OCI-LY7 (cell line): Measurements from ENCODE around the gene PRR18. TPM values are rescaled to one million over a fixed set of nuclear protein-coding genes. Genes with fewer than 3 reads are reported as not detected.

ENCODE experiments used
- BruUV-seq: library from RNA; stranded (reverse); fragments of 400-500 nt; replicated peaks from 2 replicates; lab custom pipeline; 2021; lab: Mats Ljungman, UMichigan
- CTCF ChIA-PET: fragments of 300-600 bp; sonication (Branson Sonifier 250); formaldehyde crosslinking; loops from one replicate; lab custom pipeline; 2022; ENCODE audit warnings: antibody characterized with exemption; ENCODE audit not compliant: unreplicated experiment; lab: Charles Lee
- POLR2A ChIA-PET: fragments of 300-600 bp; sonication (Branson Sonifier 250); formaldehyde crosslinking; loops from one replicate; lab custom pipeline; 2022; ENCODE audit warnings: antibody characterized with exemption; lab: Charles Lee
- DNase-seq: peaks from one replicate; pipeline ENCODE4 v3.0.0-alpha.2; 2015; ENCODE audit warnings: low spot score
- H2AFZ ChIP-seq: fragments of 200-600 bp; sonication (generic), shearing (Covaris generic); 2 replicates; pipeline ENCODE4 v1.6.1; 2014; ENCODE audit warnings: mild to moderate bottlenecking, antibody characterized with exemption, low read length, moderate library complexity
- H3K27ac ChIP-seq: fragments of 200-600 bp; sonication (generic); 2 replicates; pipeline ENCODE4 v1.5.1; 2014; ENCODE audit warnings: mixed run types, low read depth, mild to moderate bottlenecking, moderate library complexity, low read length, inconsistent platforms; ENCODE audit not compliant: poor library complexity, severe bottlenecking
- H3K36me3 ChIP-seq: fragments of 200-600 bp; sonication (generic); 2 replicates; pipeline ENCODE4 v1.6.1; 2014; ENCODE audit warnings: mild to moderate bottlenecking, antibody characterized with exemption, low read length, moderate library complexity, mixed read lengths; ENCODE audit not compliant: insufficient read depth
- H3K4me1 ChIP-seq: fragments of 200-600 bp; sonication (generic); 2 replicates; pipeline ENCODE4 v1.5.1; 2014; ENCODE audit warnings: mild to moderate bottlenecking, low read length; ENCODE audit not compliant: insufficient read depth, poor library complexity, severe bottlenecking
- H3K4me2 ChIP-seq: fragments of 200-600 bp; sonication (generic); 2 replicates; pipeline ENCODE4 v1.6.1; 2014; ENCODE audit warnings: mild to moderate bottlenecking, low read length
- H3K4me3 ChIP-seq: fragments of 200-600 bp; sonication (generic); 2 replicates; pipeline ENCODE4 v1.5.1; 2014; ENCODE audit warnings: mild to moderate bottlenecking, low read depth, low read length; ENCODE audit not compliant: poor library complexity, severe bottlenecking
- H3K79me2 ChIP-seq: fragments of 200-600 bp; sonication (generic); 2 replicates; pipeline ENCODE4 v1.6.1; 2016; ENCODE audit warnings: low read depth, mild to moderate bottlenecking, low read length, moderate library complexity, mixed read lengths; ENCODE audit not compliant: insufficient read depth
- H3K9me2 ChIP-seq: fragments of 200-600 bp; sonication (generic); 2 replicates; pipeline ENCODE4 v1.6.1; 2016; ENCODE audit warnings: mild to moderate bottlenecking, low read length, mixed read lengths; ENCODE audit not compliant: insufficient read depth
- H3K9me3 ChIP-seq: fragments of 200-600 bp; sonication (generic); 2 replicates; pipeline ENCODE4 v1.6.1; 2014; ENCODE audit warnings: mild to moderate bottlenecking, mixed run types, low read length, mixed read lengths
- H4K20me1 ChIP-seq: fragments of 200-600 bp; sonication (generic); 2 replicates; pipeline ENCODE4 v1.6.1; 2014; ENCODE audit warnings: mild to moderate bottlenecking, antibody characterized with exemption, low read length, moderate library complexity, mixed read lengths; ENCODE audit not compliant: insufficient read depth
- EZH2phosphoT487 ChIP-seq: fragments of 200-600 bp; sonication (generic); IDR thresholded peaks from 2 replicates; pipeline ENCODE4 v1.6.1; 2018; ENCODE audit warnings: low read depth, borderline replicate concordance, mild to moderate bottlenecking, mixed run types, antibody characterized with exemption, low read length, moderate library complexity, mixed read lengths
- intact Hi-C: fragments of 100-400 bp; cut with micrococcal nuclease; formaldehyde crosslinking; loops from one replicate; pipeline ENCODE4 v1.10.0; 2022; ENCODE audit not compliant: unreplicated experiment
- total RNA-seq, 2 experiments: library from RNA; depleted of rRNA in 1 of 2; stranded (reverse); fragments of >200 nt in 1 of 2; shearing (Covaris generic) in 1 of 2; gene quantifications; 2 replicates each; pipeline ENCODE4 v1.2.3, GENCODE V29; 2014 to 2022
- TF ChIP-seq, protein P1 (sequence below): fragments of 200-600 bp; sonication (generic); conservative IDR thresholded peaks from 2 replicates; pipeline ENCODE4 v1.5.1; 2014; ENCODE audit warnings: mild to moderate bottlenecking, antibody characterized with exemption, low read length, moderate library complexity, mixed read lengths

PRR18 gene
- total RNA-seq, 2 experiments from 2014 or later, result 0.13 to 0.38 TPM

DNA sequence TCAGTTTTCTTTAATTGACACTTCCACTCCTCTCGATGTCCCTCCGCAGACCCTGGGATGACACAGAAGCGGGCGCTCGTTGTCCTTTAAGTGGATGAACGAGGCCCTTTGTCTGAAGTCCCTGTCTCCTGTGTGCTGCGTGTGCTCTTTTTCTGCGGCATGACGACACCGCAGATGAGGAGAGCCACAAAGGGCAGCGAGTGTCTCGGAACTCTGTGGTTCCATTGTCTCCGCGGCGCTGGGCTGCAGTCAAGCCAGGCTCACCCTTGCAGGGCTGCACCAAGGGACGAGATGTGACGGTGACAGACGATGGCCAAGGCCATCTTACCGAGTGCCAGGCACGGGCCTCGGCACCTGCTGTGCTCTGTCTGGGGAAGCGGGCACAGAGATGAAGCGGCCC lies 10.6 kb downstream of the PRR18 start:
- no peak for TF ChIP-seq EZH2phosphoT487
- TF ChIP-seq, protein P1, sequence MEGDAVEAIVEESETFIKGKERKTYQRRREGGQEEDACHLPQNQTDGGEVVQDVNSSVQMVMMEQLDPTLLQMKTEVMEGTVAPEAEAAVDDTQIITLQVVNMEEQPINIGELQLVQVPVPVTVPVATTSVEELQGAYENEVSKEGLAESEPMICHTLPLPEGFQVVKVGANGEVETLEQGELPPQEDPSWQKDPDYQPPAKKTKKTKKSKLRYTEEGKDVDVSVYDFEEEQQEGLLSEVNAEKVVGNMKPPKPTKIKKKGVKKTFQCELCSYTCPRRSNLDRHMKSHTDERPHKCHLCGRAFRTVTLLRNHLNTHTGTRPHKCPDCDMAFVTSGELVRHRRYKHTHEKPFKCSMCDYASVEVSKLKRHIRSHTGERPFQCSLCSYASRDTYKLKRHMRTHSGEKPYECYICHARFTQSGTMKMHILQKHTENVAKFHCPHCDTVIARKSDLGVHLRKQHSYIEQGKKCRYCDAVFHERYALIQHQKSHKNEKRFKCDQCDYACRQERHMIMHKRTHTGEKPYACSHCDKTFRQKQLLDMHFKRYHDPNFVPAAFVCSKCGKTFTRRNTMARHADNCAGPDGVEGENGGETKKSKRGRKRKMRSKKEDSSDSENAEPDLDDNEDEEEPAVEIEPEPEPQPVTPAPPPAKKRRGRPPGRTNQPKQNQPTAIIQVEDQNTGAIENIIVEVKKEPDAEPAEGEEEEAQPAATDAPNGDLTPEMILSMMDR, result no peak
- H3K4me3 ChIP-seq, result no peak overlapping the region
- CTCF ChIA-PET, result no interaction called here
- no peaks in the 10 kb centered on the region for H3K9me2 ChIP-seq
- no peaks in the 10 kb centered on the region for H3K4me1 ChIP-seq
- H3K79me2 ChIP-seq, result no peaks in the 10 kb centered on the region
- H2AFZ ChIP-seq, result no peak overlapping the region
- H3K36me3 ChIP-seq, result no peaks in the 10 kb centered on the region; the same call in 1 of the 2 replicates
- no peaks in the 10 kb centered on the region for H4K20me1 ChIP-seq
- BruUV-seq, result no TSS peak
- no peak overlapping the region for H3K27ac ChIP-seq
- intact Hi-C loops, result no loop called here
- DNase-seq, result no peak
- POLR2A ChIA-PET, result interaction anchor here (1.7 kb wide), 1 partner anchor 29 kb away, joined by 5 read pairs; no protein-coding TSS in a partner anchor
- no peak overlapping the region for H3K4me2 ChIP-seq
- peaks cover 6% of the 10 kb centered on the region; the same call in 1 of the 2 replicates for H3K9me3 ChIP-seq

DNA sequence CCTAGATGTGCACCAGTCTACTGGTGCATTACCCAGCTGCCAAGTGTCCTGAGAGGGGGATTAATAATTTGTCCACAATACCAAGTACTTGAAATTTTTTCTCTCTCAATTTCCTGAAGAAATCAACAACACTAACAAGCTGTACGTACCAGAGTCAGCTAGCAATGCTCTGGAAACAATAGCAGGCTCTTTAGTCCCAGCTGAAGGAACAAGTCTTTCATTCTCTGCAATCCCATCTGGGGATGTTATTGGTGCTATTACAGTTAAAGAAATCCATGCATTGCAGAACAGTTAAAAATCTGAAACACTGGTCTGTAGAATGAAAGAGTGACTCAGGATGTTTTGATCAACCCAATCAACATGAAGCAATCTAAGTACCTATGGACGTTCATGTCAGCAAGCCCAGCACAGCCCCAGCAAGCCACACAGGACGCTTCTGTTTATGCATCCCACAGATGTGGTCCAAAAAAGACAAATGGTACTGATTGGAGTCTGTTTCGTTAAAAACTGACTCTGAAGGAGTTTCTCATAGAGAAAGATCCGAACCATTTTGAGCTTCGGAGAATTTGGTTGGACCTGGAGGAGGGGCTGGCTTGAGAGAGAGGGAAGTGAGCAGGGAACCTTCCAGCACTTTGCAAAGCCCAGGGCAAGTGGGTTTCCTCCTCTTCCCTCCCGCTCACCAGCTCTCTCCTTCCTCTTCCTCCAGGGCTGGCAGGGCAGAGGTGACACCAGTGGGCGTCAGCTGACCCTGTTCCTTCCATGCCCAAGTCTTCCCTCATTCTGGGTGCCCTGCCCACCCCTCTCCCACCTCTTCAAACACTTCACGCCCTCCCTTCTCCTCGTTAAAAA lies 11.9 kb downstream of the PRR18 start:
- no peaks in the 10 kb centered on the region for H3K79me2 ChIP-seq
- no peaks in the 10 kb centered on the region; the same call in 1 of the 2 replicates for H3K36me3 ChIP-seq
- no peak for DNase-seq
- no peak overlapping the region for H3K4me2 ChIP-seq
- TF ChIP-seq, protein P1, result no peak
- no peak for TF ChIP-seq EZH2phosphoT487
- ChIA-PET CTCF (no interaction called here), POLR2A (interaction anchor here (0.5 to 1.7 kb wide), 3 partner anchors 14 to 324 kb away, joined by 3 to 5 read pairs (median 3); no protein-coding TSS in a partner anchor)
- H3K9me2 ChIP-seq, result no peaks in the 10 kb centered on the region
- H3K9me3 ChIP-seq, result peaks cover 6% of the 10 kb centered on the region; the same call in 1 of the 2 replicates
- H2AFZ ChIP-seq, result no peak overlapping the region
- H3K4me3 ChIP-seq, result no peak overlapping the region
- no peaks in the 10 kb centered on the region for H3K4me1 ChIP-seq
- BruUV-seq, result no TSS peak
- no peak overlapping the region for H3K27ac ChIP-seq
- no peaks in the 10 kb centered on the region for H4K20me1 ChIP-seq
- intact Hi-C loops, result no loop called here
